HG03342 (cell line): ENCODE data around the gene ARHGAP42.
A peak's percentile ranks its signal among the peaks of the same experiment; 100 is the strongest.

Experiments used
- ATAC-seq: cut with Tn5 transposase; IDR thresholded peaks from one replicate; pipeline ENCODE4 v1.9.1; 2021; ENCODE audit warnings: mild to moderate bottlenecking, moderate library complexity; ENCODE audit not compliant: unreplicated experiment

Gene ARHGAP42

GRCh38 chr11:100902454-100903141 lies 215.5 kb downstream of the ARHGAP42 start:
- ATAC-seq: no peak

GRCh38 chr11:100903284-100903683 lies 216.2 kb downstream of the ARHGAP42 start:
- no peak for ATAC-seq

GRCh38 chr11:100905684-100906083 lies 218.6 kb downstream of the ARHGAP42 start:
- no peak for ATAC-seq

- ATAC-seq: peak; percentile 41
These were observed 221.7 kb downstream of the ARHGAP42 start for GRCh38 chr11:100908746-100909145.

- peak; percentile 96 for ATAC-seq
These were observed 223.7 kb downstream of the ARHGAP42 start for GRCh38 chr11:100910808-100911207.

GRCh38 chr11:100914415-100915110 lies 227.5 kb downstream of the ARHGAP42 start:
- ATAC-seq: no peak

GRCh38 chr11:100918551-100919500 lies 231.7 kb downstream of the ARHGAP42 start:
- no peak for ATAC-seq

GRCh38 chr11:100920593-100920992 lies 233.5 kb downstream of the ARHGAP42 start:
- no peak for ATAC-seq

GRCh38 chr11:100922121-100922520 lies 235.0 kb downstream of the ARHGAP42 start:
- ATAC-seq: no peak

GRCh38 chr11:100923555-100923954 lies 236.5 kb downstream of the ARHGAP42 start:
- no peak for ATAC-seq

- ATAC-seq: peak; percentile 91
These were observed 238.8 kb downstream of the ARHGAP42 start for GRCh38 chr11:100925935-100926334.

GRCh38 chr11:100927579-100927978 lies 240.5 kb downstream of the ARHGAP42 start:
- ATAC-seq: no peak

- ATAC-seq: no peak
These were observed 241.3 kb downstream of the ARHGAP42 start for GRCh38 chr11:100928426-100928825.

- peak; percentile 54 for ATAC-seq
These were observed 242.3 kb downstream of the ARHGAP42 start for GRCh38 chr11:100929377-100929776.

- ATAC-seq: no peak
These were observed 243.2 kb downstream of the ARHGAP42 start for GRCh38 chr11:100930185-100930778.

- ATAC-seq: peak; percentile 58
These were observed 245.5 kb downstream of the ARHGAP42 start for GRCh38 chr11:100932474-100933100.

GRCh38 chr11:100936781-100937180 lies 249.7 kb downstream of the ARHGAP42 start:
- ATAC-seq: no peak

GRCh38 chr11:100939571-100939970 lies 252.5 kb downstream of the ARHGAP42 start:
- ATAC-seq: no peak

GRCh38 chr11:100940111-100940510 lies 253.0 kb downstream of the ARHGAP42 start:
- ATAC-seq: no peak

- no peak for ATAC-seq
These were observed 253.9 kb downstream of the ARHGAP42 start for GRCh38 chr11:100941033-100941432.
